ENCODE data around the gene KCNK7.

Gene KCNK7

GRCh38 chr11:65610404-65610803, 14.8 kb upstream of the KCNK7 start:
- no peak for DNase-seq

GRCh38 chr11:65609665-65610064, 14.1 kb upstream of the KCNK7 start:
- no peak for DNase-seq

- DNase-seq: no peak
Measured at GRCh38 chr11:65609229-65609628, 13.6 kb upstream of the KCNK7 start.

GRCh38 chr11:65607614-65608426, 12.2 kb upstream of the KCNK7 start:
- no peak for DNase-seq

- no peak for DNase-seq
Measured at GRCh38 chr11:65606876-65607613, 11.4 kb upstream of the KCNK7 start.

- no peak for DNase-seq
Measured at GRCh38 chr11:65604258-65604657, 8.7 kb upstream of the KCNK7 start.

GRCh38 chr11:65599955-65600246, 4.3 kb upstream of the KCNK7 start:
- DNase-seq: no peak

- no peak for DNase-seq
Measured at GRCh38 chr11:65599216-65599954, 3.8 kb upstream of the KCNK7 start.

- no peak for DNase-seq
Measured at GRCh38 chr11:65598258-65598699, 2.7 kb upstream of the KCNK7 start.

- no peak for DNase-seq
Measured at GRCh38 chr11:65596520-65596919, 920 bp upstream of the KCNK7 start.

GRCh38 chr11:65595131-65595530, 469 bp downstream of the KCNK7 start:
- DNase-seq: no peak

- DNase-seq: no peak
Measured at GRCh38 chr11:65593518-65594414, 1.8 kb downstream of the KCNK7 start.

GRCh38 chr11:65592858-65593517, 2.6 kb downstream of the KCNK7 start:
- no peak for DNase-seq

- no peak for DNase-seq
Measured at GRCh38 chr11:65591939-65592857, 3.4 kb downstream of the KCNK7 start.

- no peak for DNase-seq
Measured at GRCh38 chr11:65590240-65590738, 5.3 kb downstream of the KCNK7 start.

GRCh38 chr11:65589444-65590239, 6.0 kb downstream of the KCNK7 start:
- DNase-seq: no peak

GRCh38 chr11:65588199-65589054, 7.2 kb downstream of the KCNK7 start:
- DNase-seq: no peak

- no peak for DNase-seq
Measured at GRCh38 chr11:65586676-65587075, 8.9 kb downstream of the KCNK7 start.

- DNase-seq: no peak
Measured at GRCh38 chr11:65586247-65586630, 9.4 kb downstream of the KCNK7 start.
